GM12878 (cell line): ENCODE results near the gene DNAJC28.

Experiments
- CHD1 ChIP-seq: IDR thresholded peaks from 2 replicates; pipeline ENCODE4 v1.6.1; 2012; ENCODE audit warnings: low read depth, low read length, improper control_type of control experiment
- HDAC2 ChIP-seq: fragments of 200-600 bp; sonication (generic); IDR thresholded peaks from 2 replicates; pipeline ENCODE4 v1.6.1; 2017
- JUND ChIP-seq: IDR thresholded peaks from 2 replicates; pipeline ENCODE4 v1.6.1; 2012; ENCODE audit warnings: low read depth, mild to moderate bottlenecking, low read length, improper control_type of control experiment, moderate library complexity
- ZNF24 ChIP-seq: fragments of 450-650 bp; IDR thresholded peaks from 2 replicates; pipeline ENCODE4 v1.6.1; 2017; ENCODE audit warnings: antibody characterized with exemption, mild to moderate bottlenecking
- TF ChIP-seq, protein P1 (sequence below), 3 experiments: IDR thresholded peaks in 2 of 3; conservative IDR thresholded peaks in 1 of 3; 2 replicates each; pipeline ENCODE4 v1.5.1; 2011; ENCODE audit warnings: low read depth in 3 of 3, low read length in 3 of 3, mild to moderate bottlenecking in 3 of 3, control low read depth in 2 of 3, moderate library complexity in 2 of 3, inconsistent platforms in 1 of 3, mixed read lengths in 1 of 3; ENCODE audit not compliant: control insufficient read depth in 2 of 3, insufficient read depth in 1 of 3; ENCODE audit errors: extremely low read depth in 1 of 3
- TF ChIP-seq, protein P2 (sequence below): IDR thresholded peaks from 2 replicates; pipeline ENCODE4 v1.6.1; 2011; ENCODE audit warnings: low read depth, low read length, improper control_type of control experiment, borderline replicate concordance

DNA sequence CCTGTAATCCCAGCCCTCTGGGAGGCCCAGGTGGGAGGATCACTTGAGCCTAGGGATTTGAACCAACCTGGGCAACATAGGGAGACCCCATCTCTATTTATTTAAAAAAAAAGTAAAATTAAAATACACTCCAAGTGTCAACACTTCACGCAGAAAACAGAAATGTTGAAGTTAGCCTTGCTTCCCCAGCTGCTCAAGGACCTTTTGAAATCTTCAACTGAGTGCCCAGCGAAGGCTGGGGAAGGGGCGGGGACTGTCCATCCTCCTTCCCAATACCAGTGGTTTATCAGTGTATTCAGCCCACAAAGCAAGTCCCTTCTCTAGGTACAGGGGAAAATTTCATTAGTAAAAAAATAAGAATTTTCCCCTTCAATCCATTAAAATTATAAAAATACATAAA lies 2.2 kb upstream of the DNAJC28 start:
- no peak for TF ChIP-seq ZNF24
- TF ChIP-seq, protein P1, sequence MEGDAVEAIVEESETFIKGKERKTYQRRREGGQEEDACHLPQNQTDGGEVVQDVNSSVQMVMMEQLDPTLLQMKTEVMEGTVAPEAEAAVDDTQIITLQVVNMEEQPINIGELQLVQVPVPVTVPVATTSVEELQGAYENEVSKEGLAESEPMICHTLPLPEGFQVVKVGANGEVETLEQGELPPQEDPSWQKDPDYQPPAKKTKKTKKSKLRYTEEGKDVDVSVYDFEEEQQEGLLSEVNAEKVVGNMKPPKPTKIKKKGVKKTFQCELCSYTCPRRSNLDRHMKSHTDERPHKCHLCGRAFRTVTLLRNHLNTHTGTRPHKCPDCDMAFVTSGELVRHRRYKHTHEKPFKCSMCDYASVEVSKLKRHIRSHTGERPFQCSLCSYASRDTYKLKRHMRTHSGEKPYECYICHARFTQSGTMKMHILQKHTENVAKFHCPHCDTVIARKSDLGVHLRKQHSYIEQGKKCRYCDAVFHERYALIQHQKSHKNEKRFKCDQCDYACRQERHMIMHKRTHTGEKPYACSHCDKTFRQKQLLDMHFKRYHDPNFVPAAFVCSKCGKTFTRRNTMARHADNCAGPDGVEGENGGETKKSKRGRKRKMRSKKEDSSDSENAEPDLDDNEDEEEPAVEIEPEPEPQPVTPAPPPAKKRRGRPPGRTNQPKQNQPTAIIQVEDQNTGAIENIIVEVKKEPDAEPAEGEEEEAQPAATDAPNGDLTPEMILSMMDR (IDR thresholded peaks at IDR 0.05 in 2 of 3, conservative IDR thresholded peaks at IDR 0.05 in 1 of 3; ENCODE audit: control insufficient read depth in 2 of 3, extremely low read depth in 1 of 3, insufficient read depth in 1 of 3, low read depth in 3 of 3, low read length in 3 of 3), result no peak
- TF ChIP-seq JUND, result no peak
- TF ChIP-seq, protein P2, sequence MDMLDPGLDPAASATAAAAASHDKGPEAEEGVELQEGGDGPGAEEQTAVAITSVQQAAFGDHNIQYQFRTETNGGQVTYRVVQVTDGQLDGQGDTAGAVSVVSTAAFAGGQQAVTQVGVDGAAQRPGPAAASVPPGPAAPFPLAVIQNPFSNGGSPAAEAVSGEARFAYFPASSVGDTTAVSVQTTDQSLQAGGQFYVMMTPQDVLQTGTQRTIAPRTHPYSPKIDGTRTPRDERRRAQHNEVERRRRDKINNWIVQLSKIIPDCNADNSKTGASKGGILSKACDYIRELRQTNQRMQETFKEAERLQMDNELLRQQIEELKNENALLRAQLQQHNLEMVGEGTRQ, result no peak
- no peak for TF ChIP-seq HDAC2
- no peak for TF ChIP-seq CHD1
